ENCODE results near the gene GRID1. TPM values are rescaled to one million over a fixed set of nuclear protein-coding genes. Genes with fewer than 3 reads are reported as not detected.

Gene GRID1
- total RNA-seq, 1 donor from 2014 or later = 0.75 TPM

DNA sequence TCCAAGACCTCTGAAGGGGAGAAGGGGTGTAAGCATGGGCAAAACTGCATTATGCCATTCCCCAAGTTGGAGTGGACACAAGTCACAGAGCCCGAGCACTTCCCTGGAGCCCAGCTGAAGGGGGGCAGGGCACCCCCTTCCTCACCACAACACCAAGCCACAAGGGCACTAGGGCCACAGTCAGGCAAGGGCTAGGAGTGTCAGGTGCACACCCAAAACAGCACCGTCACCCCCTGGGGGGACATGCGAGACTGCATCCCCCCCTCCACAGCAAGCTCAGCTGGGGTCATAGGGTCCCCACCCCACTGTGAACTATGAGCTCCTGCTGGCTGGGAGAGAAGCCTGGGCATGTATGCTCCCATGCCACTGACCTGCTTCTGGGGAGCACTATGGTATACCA, 143.9 kb downstream of the GRID1 start:
- no peak for FAIRE-seq

DNA sequence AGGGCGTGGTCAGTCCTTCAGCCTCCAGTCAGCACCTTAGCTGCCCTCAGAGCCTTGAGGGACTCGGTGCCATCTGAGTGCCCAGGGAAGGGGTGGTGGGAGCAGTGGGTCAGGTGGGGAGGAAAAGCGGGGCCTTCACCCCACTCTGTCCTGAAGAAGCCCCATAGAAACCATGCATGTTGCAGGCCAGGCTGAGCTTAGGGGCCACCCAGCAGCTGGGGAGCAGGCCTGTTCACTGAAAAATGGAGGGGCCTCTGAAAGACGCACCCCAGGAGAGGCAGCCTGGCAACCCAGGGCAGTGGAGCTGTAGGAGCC, 144.3 kb downstream of the GRID1 start:
- TF ChIP-seq, protein P1, sequence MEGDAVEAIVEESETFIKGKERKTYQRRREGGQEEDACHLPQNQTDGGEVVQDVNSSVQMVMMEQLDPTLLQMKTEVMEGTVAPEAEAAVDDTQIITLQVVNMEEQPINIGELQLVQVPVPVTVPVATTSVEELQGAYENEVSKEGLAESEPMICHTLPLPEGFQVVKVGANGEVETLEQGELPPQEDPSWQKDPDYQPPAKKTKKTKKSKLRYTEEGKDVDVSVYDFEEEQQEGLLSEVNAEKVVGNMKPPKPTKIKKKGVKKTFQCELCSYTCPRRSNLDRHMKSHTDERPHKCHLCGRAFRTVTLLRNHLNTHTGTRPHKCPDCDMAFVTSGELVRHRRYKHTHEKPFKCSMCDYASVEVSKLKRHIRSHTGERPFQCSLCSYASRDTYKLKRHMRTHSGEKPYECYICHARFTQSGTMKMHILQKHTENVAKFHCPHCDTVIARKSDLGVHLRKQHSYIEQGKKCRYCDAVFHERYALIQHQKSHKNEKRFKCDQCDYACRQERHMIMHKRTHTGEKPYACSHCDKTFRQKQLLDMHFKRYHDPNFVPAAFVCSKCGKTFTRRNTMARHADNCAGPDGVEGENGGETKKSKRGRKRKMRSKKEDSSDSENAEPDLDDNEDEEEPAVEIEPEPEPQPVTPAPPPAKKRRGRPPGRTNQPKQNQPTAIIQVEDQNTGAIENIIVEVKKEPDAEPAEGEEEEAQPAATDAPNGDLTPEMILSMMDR (IDR thresholded peaks at IDR 0.05; ENCODE audit: insufficient read depth, low read depth, low read length) = no peak
- no peak for TF ChIP-seq EZH2 (IDR thresholded peaks at IDR 0.05; ENCODE audit: insufficient read depth, low read length)
- Histone ChIP-seq H4K20me1 (ENCODE audit: insufficient read depth, low read length) (no peaks in the 10 kb centered on the region), H3K79me2 (ENCODE audit: insufficient read depth, low read length) (no peaks in the 10 kb centered on the region), H3K9ac (ENCODE audit: low read length) (no peak overlapping the region), H3K36me3 (ENCODE audit: insufficient read depth, low read length) (no peaks in the 10 kb centered on the region), H3K9me3 (ENCODE audit: insufficient read depth, low read depth, low read length) (no peaks in the 10 kb centered on the region), H2AFZ (ENCODE audit: low read depth, low read length) (no peak overlapping the region), H3K4me3 (ENCODE audit: insufficient read depth, low read depth, low read length) (no peak overlapping the region), H3K27me3 (ENCODE audit: insufficient read depth, low read length) (no peaks in the 10 kb centered on the region), H3K4me1 (ENCODE audit: insufficient read depth, low read length) (peaks cover 12% of the 10 kb centered on the region), H3K4me2 (ENCODE audit: low read length) (no peak overlapping the region), H3K27ac (ENCODE audit: low read depth, low read length) (no peak overlapping the region)
- peaks cover 20% of the 10 kb centered on the region for H3K27me3 Mint-ChIP-seq (ENCODE audit: low read depth, unreplicated experiment)
- no peak overlapping the region for H3K4me3 Mint-ChIP-seq (ENCODE audit: unreplicated experiment)
- DNase-seq (ENCODE audit: low read depth) = no peak
- no peaks in the 10 kb centered on the region for H3K9me3 Mint-ChIP-seq (ENCODE audit: unreplicated experiment)
- no peak overlapping the region for H3K27ac Mint-ChIP-seq (ENCODE audit: unreplicated experiment)
- no peak for FAIRE-seq
- peaks cover 18% of the 10 kb centered on the region for H3K4me1 Mint-ChIP-seq (ENCODE audit: low read depth, unreplicated experiment)
- no peaks in the 10 kb centered on the region for H3K36me3 Mint-ChIP-seq (ENCODE audit: low read depth, unreplicated experiment)

More for the DNA sequence above, 143.9 kb downstream of the GRID1 start:
- Histone ChIP-seq H3K27ac (ENCODE audit: low read depth, low read length) (no peak overlapping the region), H3K4me1 (ENCODE audit: insufficient read depth, low read length) (peaks cover 12% of the 10 kb centered on the region), H3K9ac (ENCODE audit: low read length) (no peak overlapping the region), H3K9me3 (ENCODE audit: insufficient read depth, low read depth, low read length) (no peaks in the 10 kb centered on the region), H3K27me3 (ENCODE audit: insufficient read depth, low read length) (no peaks in the 10 kb centered on the region), H3K4me2 (ENCODE audit: low read length) (no peak overlapping the region), H3K79me2 (ENCODE audit: insufficient read depth, low read length) (no peaks in the 10 kb centered on the region), H4K20me1 (ENCODE audit: insufficient read depth, low read length) (no peaks in the 10 kb centered on the region), H3K36me3 (ENCODE audit: insufficient read depth, low read length) (no peaks in the 10 kb centered on the region), H3K4me3 (ENCODE audit: insufficient read depth, low read depth, low read length) (no peak overlapping the region), H2AFZ (ENCODE audit: low read depth, low read length) (no peak overlapping the region)
- no peaks in the 10 kb centered on the region for H3K36me3 Mint-ChIP-seq (ENCODE audit: low read depth, unreplicated experiment)
- H3K9me3 Mint-ChIP-seq (ENCODE audit: unreplicated experiment) = no peaks in the 10 kb centered on the region
- TF ChIP-seq, protein P1 (IDR thresholded peaks at IDR 0.05; ENCODE audit: insufficient read depth, low read depth, low read length) = no peak
- no peak for TF ChIP-seq EZH2 (IDR thresholded peaks at IDR 0.05; ENCODE audit: insufficient read depth, low read length)
- H3K4me1 Mint-ChIP-seq (ENCODE audit: low read depth, unreplicated experiment) = peaks cover 18% of the 10 kb centered on the region
- H3K27ac Mint-ChIP-seq (ENCODE audit: unreplicated experiment) = no peak overlapping the region
- H3K27me3 Mint-ChIP-seq (ENCODE audit: low read depth, unreplicated experiment) = peaks cover 18% of the 10 kb centered on the region
- no peak overlapping the region for H3K4me3 Mint-ChIP-seq (ENCODE audit: unreplicated experiment)
- no peak for DNase-seq (ENCODE audit: low read depth)

DNA sequence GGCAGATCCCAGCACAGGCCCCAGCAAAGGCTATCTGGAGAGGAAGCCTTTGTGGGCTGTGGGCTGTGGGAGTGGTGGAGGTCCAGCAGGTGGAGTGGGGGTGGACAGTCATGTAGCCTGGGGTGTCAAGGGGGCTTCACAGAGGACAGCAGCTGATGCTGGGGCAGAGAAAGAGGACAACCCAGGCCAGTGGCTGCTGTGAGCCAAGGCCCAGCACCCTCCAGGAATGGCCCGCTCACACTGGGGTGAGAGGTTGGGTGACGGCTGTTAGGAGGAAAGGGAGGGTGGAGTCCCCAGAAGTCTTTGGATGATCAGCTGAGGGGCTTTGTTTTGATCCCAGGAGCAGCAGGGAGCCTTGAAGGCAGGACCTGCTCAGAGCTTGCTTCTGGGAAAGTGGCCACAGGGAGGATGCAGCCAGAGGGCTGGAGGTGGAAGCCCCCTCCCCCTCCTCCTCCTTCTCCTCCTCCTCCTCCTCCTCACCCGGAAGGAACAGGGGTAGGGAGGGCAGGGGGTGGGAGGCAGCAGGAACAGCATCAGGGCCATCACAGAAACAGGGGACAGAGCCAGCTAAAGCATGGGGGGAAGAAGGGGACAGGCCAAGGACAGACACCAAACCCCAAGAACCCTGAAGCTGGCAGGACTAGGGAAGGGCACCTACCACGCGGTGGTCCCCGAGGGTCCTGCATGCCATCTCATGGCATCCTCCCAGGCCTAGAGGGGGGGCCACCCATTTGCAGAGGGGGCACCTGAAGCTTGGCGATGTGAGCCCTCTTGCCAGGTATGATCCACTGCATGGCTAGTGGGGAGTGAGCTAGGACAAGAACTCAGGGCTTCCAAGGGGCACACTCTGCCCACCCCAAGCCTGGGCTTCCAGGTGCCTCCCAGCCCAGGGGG, 144.9 kb downstream of the GRID1 start:
- no peaks in the 10 kb centered on the region for H3K36me3 Mint-ChIP-seq (ENCODE audit: low read depth, unreplicated experiment)
- DNase-seq (ENCODE audit: low read depth) = no peak
- no peak for FAIRE-seq
- Histone ChIP-seq H3K36me3 (ENCODE audit: insufficient read depth, low read length) (no peaks in the 10 kb centered on the region), H3K4me1 (ENCODE audit: insufficient read depth, low read length) (peaks cover 12% of the 10 kb centered on the region), H3K4me2 (ENCODE audit: low read length) (no peak overlapping the region), H3K79me2 (ENCODE audit: insufficient read depth, low read length) (no peaks in the 10 kb centered on the region), H3K9me3 (ENCODE audit: insufficient read depth, low read depth, low read length) (no peaks in the 10 kb centered on the region), H3K27ac (ENCODE audit: low read depth, low read length) (no peak overlapping the region), H4K20me1 (ENCODE audit: insufficient read depth, low read length) (no peaks in the 10 kb centered on the region), H3K27me3 (ENCODE audit: insufficient read depth, low read length) (no peaks in the 10 kb centered on the region), H2AFZ (ENCODE audit: low read depth, low read length) (no peak overlapping the region), H3K4me3 (ENCODE audit: insufficient read depth, low read depth, low read length) (no peak overlapping the region), H3K9ac (ENCODE audit: low read length) (no peak overlapping the region)
- no peak overlapping the region for H3K4me3 Mint-ChIP-seq (ENCODE audit: unreplicated experiment)
- H3K9me3 Mint-ChIP-seq (ENCODE audit: unreplicated experiment) = no peaks in the 10 kb centered on the region
- H3K4me1 Mint-ChIP-seq (ENCODE audit: low read depth, unreplicated experiment) = peaks cover 18% of the 10 kb centered on the region
- TF ChIP-seq, protein P1 (IDR thresholded peaks at IDR 0.05; ENCODE audit: insufficient read depth, low read depth, low read length) = no peak
- peaks cover 24% of the 10 kb centered on the region for H3K27me3 Mint-ChIP-seq (ENCODE audit: low read depth, unreplicated experiment)
- no peak overlapping the region for H3K27ac Mint-ChIP-seq (ENCODE audit: unreplicated experiment)
